K562 (cell line): ENCODE data around the gene PHACTR2.

Experiments
- BHLHE40 ChIP-seq: IDR thresholded peaks from 2 replicates; pipeline ENCODE4 v1.6.1; 2011; ENCODE audit warnings: low read length, improper control_type of control experiment
- ELF1 ChIP-seq: fragments of 200-800 bp; sonication (Bioruptor generic); IDR thresholded peaks from 2 replicates; pipeline ENCODE4 v1.6.1; 2016; ENCODE audit warnings: missing genetic modification characterization, missing compliant biosample characterization
- HMGN3 ChIP-seq: IDR thresholded peaks from 2 replicates; pipeline ENCODE4 v1.6.1; 2011; ENCODE audit warnings: borderline replicate concordance, low read depth, mild to moderate bottlenecking, mixed read lengths, low read length; ENCODE audit not compliant: insufficient read length; ENCODE audit errors: extremely low read depth
- MTA3 ChIP-seq: fragments of 450-650 bp; formaldehyde crosslinking; IDR thresholded peaks from 2 replicates; pipeline ENCODE4 v1.6.1; 2017; ENCODE audit warnings: mild to moderate bottlenecking, borderline replicate concordance
- RAD21 ChIP-seq, 2 experiments: fragments of 250-450 bp in 1 of 2; fragments of 450-650 bp in 1 of 2; sonication (Bioruptor Pico) in 1 of 2; formaldehyde crosslinking in 1 of 2; IDR thresholded peaks in 1 of 2; conservative IDR thresholded peaks in 1 of 2; 2 replicates each; pipeline versions ENCODE4 v1.4.0 to v1.8.0; 2020 to 2022; ENCODE audit warnings: mild to moderate bottlenecking in 2 of 2, moderate library complexity in 1 of 2
- TAF1 ChIP-seq: IDR thresholded peaks from 2 replicates; pipeline ENCODE4 v1.6.1; 2011; ENCODE audit warnings: mild to moderate bottlenecking, low read length, moderate library complexity; ENCODE audit not compliant: insufficient read depth, control insufficient read depth, severe bottlenecking; ENCODE audit errors: extremely low read depth
- ZNF263 ChIP-seq: sonication (generic); formaldehyde crosslinking; IDR thresholded peaks from 2 replicates; pipeline ENCODE4 v1.8.0; 2022; ENCODE audit warnings: mild to moderate bottlenecking, missing genetic modification reagents, borderline replicate concordance
- ZNF696 ChIP-seq: fragments of 250-450 bp; sonication (Bioruptor Pico); conservative IDR thresholded peaks from 2 replicates; pipeline ENCODE4 v1.4.0; 2020; ENCODE audit warnings: mild to moderate bottlenecking, moderate library complexity
- TF ChIP-seq, protein P1 (sequence below), 3 experiments: IDR thresholded peaks in 2 of 3; conservative IDR thresholded peaks in 1 of 3; 2 replicates each; pipeline ENCODE4 v1.5.1; 2011 to 2012; ENCODE audit warnings: low read length in 3 of 3, mild to moderate bottlenecking in 3 of 3, control low read depth in 2 of 3, improper control_type of control experiment in 1 of 3, inconsistent platforms in 1 of 3, low read depth in 1 of 3, mixed read lengths in 1 of 3, moderate library complexity in 1 of 3; ENCODE audit not compliant: insufficient read depth in 2 of 3
- TF ChIP-seq, protein P2 (sequence below): sonication (generic); formaldehyde crosslinking; IDR thresholded peaks from 2 replicates; pipeline ENCODE4 v1.8.0; 2022; ENCODE audit warnings: mild to moderate bottlenecking, missing genetic modification reagents, borderline replicate concordance
- TF ChIP-seq, protein P3 (sequence below): sonication (generic); formaldehyde crosslinking; IDR thresholded peaks from 2 replicates; pipeline ENCODE4 v1.8.0; 2022; ENCODE audit warnings: mild to moderate bottlenecking, low read depth, missing genetic modification reagents
- TF ChIP-seq, protein P4 (sequence below): fragments of 450-650 bp; formaldehyde crosslinking; IDR thresholded peaks from 2 replicates; pipeline ENCODE4 v1.4.0; 2022; ENCODE audit warnings: mild to moderate bottlenecking, moderate library complexity

DNA sequence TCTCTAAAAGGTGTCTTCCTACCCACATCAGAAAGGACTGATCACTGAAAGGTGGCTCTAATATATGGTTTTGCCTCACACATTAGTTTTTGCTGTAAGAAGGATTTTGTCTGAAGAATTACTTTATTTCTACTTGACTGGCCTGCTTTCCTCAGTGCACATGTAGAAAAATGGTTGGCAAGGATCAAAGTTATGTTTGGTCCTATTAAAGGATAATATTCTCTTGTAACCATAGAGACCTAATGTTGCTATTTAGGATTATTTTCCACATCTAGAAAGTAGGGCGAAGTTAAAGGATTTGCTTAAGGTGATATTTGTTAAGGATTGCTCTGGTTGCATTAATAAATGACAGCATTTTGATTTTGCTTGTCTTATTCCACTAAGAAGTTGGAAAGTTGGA is 40.7 kb downstream of the PHACTR2 start:
- TF ChIP-seq ZNF263 (CRISPR knock-in tag) (no peak), RAD21 (CRISPR knock-in tag; conservative IDR thresholded peaks at IDR 0.05 in 1 of 2, IDR thresholded peaks at IDR 0.05 in 1 of 2) (no peak), BHLHE40 (no peak), ELF1 (tag) (no peak), MTA3 (no peak), HMGN3 (no peak), TAF1 (no peak), ZNF696 (CRISPR knock-in tag) (no peak)
- TF ChIP-seq, protein P1, sequence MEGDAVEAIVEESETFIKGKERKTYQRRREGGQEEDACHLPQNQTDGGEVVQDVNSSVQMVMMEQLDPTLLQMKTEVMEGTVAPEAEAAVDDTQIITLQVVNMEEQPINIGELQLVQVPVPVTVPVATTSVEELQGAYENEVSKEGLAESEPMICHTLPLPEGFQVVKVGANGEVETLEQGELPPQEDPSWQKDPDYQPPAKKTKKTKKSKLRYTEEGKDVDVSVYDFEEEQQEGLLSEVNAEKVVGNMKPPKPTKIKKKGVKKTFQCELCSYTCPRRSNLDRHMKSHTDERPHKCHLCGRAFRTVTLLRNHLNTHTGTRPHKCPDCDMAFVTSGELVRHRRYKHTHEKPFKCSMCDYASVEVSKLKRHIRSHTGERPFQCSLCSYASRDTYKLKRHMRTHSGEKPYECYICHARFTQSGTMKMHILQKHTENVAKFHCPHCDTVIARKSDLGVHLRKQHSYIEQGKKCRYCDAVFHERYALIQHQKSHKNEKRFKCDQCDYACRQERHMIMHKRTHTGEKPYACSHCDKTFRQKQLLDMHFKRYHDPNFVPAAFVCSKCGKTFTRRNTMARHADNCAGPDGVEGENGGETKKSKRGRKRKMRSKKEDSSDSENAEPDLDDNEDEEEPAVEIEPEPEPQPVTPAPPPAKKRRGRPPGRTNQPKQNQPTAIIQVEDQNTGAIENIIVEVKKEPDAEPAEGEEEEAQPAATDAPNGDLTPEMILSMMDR (IDR thresholded peaks at IDR 0.05 in 2 of 3, conservative IDR thresholded peaks at IDR 0.05 in 1 of 3; ENCODE audit: insufficient read depth in 2 of 3, low read depth in 1 of 3, low read length in 3 of 3) = no peak
- TF ChIP-seq, protein P2, sequence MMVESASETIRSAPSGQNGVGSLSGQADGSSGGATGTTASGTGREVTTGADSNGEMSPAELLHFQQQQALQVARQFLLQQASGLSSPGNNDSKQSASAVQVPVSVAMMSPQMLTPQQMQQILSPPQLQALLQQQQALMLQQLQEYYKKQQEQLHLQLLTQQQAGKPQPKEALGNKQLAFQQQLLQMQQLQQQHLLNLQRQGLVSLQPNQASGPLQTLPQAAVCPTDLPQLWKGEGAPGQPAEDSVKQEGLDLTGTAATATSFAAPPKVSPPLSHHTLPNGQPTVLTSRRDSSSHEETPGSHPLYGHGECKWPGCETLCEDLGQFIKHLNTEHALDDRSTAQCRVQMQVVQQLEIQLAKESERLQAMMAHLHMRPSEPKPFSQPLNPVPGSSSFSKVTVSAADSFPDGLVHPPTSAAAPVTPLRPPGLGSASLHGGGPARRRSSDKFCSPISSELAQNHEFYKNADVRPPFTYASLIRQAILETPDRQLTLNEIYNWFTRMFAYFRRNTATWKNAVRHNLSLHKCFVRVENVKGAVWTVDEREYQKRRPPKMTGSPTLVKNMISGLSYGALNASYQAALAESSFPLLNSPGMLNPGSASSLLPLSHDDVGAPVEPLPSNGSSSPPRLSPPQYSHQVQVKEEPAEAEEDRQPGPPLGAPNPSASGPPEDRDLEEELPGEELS (CRISPR knock-in tag) = no peak
- TF ChIP-seq, protein P3, sequence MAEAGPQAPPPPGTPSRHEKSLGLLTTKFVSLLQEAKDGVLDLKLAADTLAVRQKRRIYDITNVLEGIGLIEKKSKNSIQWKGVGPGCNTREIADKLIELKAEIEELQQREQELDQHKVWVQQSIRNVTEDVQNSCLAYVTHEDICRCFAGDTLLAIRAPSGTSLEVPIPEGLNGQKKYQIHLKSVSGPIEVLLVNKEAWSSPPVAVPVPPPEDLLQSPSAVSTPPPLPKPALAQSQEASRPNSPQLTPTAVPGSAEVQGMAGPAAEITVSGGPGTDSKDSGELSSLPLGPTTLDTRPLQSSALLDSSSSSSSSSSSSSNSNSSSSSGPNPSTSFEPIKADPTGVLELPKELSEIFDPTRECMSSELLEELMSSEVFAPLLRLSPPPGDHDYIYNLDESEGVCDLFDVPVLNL (CRISPR knock-in tag) = no peak
- TF ChIP-seq, protein P4, sequence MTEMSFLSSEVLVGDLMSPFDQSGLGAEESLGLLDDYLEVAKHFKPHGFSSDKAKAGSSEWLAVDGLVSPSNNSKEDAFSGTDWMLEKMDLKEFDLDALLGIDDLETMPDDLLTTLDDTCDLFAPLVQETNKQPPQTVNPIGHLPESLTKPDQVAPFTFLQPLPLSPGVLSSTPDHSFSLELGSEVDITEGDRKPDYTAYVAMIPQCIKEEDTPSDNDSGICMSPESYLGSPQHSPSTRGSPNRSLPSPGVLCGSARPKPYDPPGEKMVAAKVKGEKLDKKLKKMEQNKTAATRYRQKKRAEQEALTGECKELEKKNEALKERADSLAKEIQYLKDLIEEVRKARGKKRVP (CRISPR knock-in tag) = no peak
